KMS-11 (cell line): Measurements from ENCODE around the gene TCTA.
"Not testable (repeated sequence)": the region's sequence is repeated elsewhere in the genome, so short reads cannot be mapped to it uniquely, and the experiment has no call there.

Source experiments
- H2AFZ ChIP-seq: fragments of 200-600 bp; sonication (generic); 2 replicates; pipeline ENCODE4 v1.6.1; 2016; ENCODE audit warnings: antibody characterized with exemption, mixed run types, low read depth
- H3K27ac ChIP-seq: fragments of 200-600 bp; sonication (generic); 2 replicates; pipeline ENCODE4 v1.6.1; 2016; ENCODE audit warnings: mild to moderate bottlenecking, mixed run types
- H3K27me3 ChIP-seq: fragments of 200-600 bp; sonication (generic); 2 replicates; pipeline ENCODE4 v1.6.1; 2017; ENCODE audit warnings: mild to moderate bottlenecking, low read depth, mixed run types, moderate library complexity; ENCODE audit not compliant: insufficient read depth
- H3K36me3 ChIP-seq: fragments of 200-600 bp; sonication (generic); 2 replicates; pipeline ENCODE4 v1.6.1; 2017; ENCODE audit warnings: mild to moderate bottlenecking, mixed run types; ENCODE audit not compliant: insufficient read depth
- H3K4me1 ChIP-seq: fragments of 200-600 bp; sonication (generic); 2 replicates; pipeline ENCODE4 v1.6.1; 2016; ENCODE audit warnings: mild to moderate bottlenecking, low read depth, mixed run types; ENCODE audit not compliant: poor library complexity, severe bottlenecking
- H3K4me2 ChIP-seq: fragments of 200-600 bp; sonication (generic); 2 replicates; pipeline ENCODE4 v1.7.0; 2016; ENCODE audit warnings: mild to moderate bottlenecking, mixed run types
- H3K4me3 ChIP-seq: fragments of 200-600 bp; sonication (generic); IDR thresholded peaks from 2 replicates; pipeline ENCODE4 v1.6.1; 2017; ENCODE audit warnings: low read depth, low read length, mixed read lengths; ENCODE audit not compliant: insufficient read depth
- H3K79me2 ChIP-seq: fragments of 200-600 bp; sonication (generic); 2 replicates; pipeline ENCODE4 v1.6.1; 2016; ENCODE audit warnings: low read depth, mixed run types; ENCODE audit not compliant: insufficient read depth
- H3K9ac ChIP-seq: fragments of 200-600 bp; sonication (generic); 2 replicates; pipeline ENCODE4 v1.6.1; 2016; ENCODE audit warnings: mild to moderate bottlenecking, mixed run types
- H4K20me1 ChIP-seq: fragments of 200-600 bp; sonication (generic); 2 replicates; pipeline ENCODE4 v1.6.1; 2016; ENCODE audit warnings: mild to moderate bottlenecking, mixed run types; ENCODE audit not compliant: insufficient read depth
- TF ChIP-seq, protein P1 (sequence below): fragments of 200-600 bp; sonication (generic); conservative IDR thresholded peaks from 2 replicates; pipeline ENCODE4 v1.6.1; 2017; ENCODE audit warnings: low read depth, mild to moderate bottlenecking, antibody characterized with exemption, low read length, moderate library complexity, mixed read lengths

The TCTA gene

DNA sequence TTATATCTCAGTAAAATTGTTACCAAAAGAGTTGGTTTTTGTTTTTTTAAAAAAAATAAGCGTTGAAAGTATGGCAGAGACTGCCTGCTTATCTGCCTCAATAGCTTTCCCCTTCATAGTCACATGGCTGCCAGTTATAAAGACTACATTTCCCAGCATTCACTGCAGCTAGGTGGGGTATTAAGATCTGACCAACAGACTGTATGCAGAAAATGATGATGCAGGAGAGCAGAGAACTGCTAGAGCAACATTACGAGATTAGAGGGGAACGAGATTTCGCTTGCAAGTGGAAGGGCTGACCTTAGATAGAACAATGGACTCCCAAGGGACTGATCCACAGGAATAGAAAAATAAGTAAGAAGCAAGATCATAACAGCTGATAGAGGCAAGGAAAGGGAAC is 14.8 kb upstream of the TCTA start:
- Histone ChIP-seq H3K9ac (no peak overlapping the region), H2AFZ (no peak overlapping the region), H3K79me2 (peaks cover 96% of the 10 kb centered on the region), H4K20me1 (no peaks in the 10 kb centered on the region), H3K27ac (no peak overlapping the region), H3K27me3 (no peaks in the 10 kb centered on the region), H3K4me3 (no peak overlapping the region), H3K4me1 (no peaks in the 10 kb centered on the region), H3K36me3 (no peaks in the 10 kb centered on the region), H3K4me2 (no peak overlapping the region)
- TF ChIP-seq, protein P1, sequence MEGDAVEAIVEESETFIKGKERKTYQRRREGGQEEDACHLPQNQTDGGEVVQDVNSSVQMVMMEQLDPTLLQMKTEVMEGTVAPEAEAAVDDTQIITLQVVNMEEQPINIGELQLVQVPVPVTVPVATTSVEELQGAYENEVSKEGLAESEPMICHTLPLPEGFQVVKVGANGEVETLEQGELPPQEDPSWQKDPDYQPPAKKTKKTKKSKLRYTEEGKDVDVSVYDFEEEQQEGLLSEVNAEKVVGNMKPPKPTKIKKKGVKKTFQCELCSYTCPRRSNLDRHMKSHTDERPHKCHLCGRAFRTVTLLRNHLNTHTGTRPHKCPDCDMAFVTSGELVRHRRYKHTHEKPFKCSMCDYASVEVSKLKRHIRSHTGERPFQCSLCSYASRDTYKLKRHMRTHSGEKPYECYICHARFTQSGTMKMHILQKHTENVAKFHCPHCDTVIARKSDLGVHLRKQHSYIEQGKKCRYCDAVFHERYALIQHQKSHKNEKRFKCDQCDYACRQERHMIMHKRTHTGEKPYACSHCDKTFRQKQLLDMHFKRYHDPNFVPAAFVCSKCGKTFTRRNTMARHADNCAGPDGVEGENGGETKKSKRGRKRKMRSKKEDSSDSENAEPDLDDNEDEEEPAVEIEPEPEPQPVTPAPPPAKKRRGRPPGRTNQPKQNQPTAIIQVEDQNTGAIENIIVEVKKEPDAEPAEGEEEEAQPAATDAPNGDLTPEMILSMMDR = no peak

DNA sequence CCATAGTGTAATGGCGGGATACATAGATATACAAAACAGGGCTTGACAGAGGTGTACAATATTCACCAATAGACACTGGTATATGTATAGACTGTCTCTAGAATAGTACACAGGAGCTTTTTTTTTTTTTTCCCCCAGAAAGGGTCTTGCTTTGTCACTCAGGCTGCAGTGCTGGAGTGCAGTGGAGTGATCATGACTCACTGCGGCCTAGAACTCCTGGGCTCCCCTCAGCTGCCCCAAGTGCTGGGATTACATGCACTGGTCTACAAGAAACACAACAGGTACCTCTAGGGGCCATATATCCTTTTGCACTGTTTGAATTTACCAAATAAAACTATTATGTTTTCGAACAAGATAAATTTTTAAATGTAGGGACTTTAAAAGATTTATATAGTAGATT is 12.8 kb upstream of the TCTA start:
- peaks cover 94% of the 10 kb centered on the region for H3K79me2 ChIP-seq
- no peaks in the 10 kb centered on the region for H3K27me3 ChIP-seq
- H4K20me1 ChIP-seq = no peaks in the 10 kb centered on the region
- H3K4me1 ChIP-seq = no peaks in the 10 kb centered on the region
- H3K9ac ChIP-seq = no peak overlapping the region
- no peak overlapping the region for H3K4me2 ChIP-seq
- H3K27ac ChIP-seq = no peak overlapping the region
- no peaks in the 10 kb centered on the region for H3K36me3 ChIP-seq
- TF ChIP-seq, protein P1 = no peak
- H2AFZ ChIP-seq = no peak overlapping the region
- no peak overlapping the region for H3K4me3 ChIP-seq

DNA sequence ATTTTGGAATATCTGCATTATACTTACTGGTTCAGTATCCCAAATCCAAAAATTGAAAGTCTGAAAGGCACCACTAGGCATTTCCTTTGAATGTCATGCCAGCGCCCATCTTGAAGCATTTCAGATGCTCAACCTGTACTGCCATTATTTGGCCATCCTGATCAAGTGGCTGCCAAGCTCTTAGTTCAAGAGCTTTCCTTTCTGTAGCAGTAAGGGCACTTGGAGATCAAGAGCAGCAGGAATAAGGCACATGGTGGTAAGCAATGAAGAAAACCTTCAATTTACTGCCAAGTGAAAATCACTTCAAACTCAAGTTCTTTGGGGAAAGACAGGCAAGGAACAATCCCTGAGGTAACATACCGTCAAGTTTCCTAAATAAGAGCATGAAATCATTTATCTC is 10.5 kb upstream of the TCTA start:
- Histone ChIP-seq H3K27ac (no peak overlapping the region), H2AFZ (no peak overlapping the region), H3K4me2 (no peak overlapping the region), H3K4me3 (no peak overlapping the region), H4K20me1 (no peaks in the 10 kb centered on the region), H3K27me3 (no peaks in the 10 kb centered on the region), H3K79me2 (peaks cover 96% of the 10 kb centered on the region), H3K36me3 (no peaks in the 10 kb centered on the region), H3K9ac (no peak overlapping the region), H3K4me1 (no peaks in the 10 kb centered on the region)
- TF ChIP-seq, protein P1 = no peak

DNA sequence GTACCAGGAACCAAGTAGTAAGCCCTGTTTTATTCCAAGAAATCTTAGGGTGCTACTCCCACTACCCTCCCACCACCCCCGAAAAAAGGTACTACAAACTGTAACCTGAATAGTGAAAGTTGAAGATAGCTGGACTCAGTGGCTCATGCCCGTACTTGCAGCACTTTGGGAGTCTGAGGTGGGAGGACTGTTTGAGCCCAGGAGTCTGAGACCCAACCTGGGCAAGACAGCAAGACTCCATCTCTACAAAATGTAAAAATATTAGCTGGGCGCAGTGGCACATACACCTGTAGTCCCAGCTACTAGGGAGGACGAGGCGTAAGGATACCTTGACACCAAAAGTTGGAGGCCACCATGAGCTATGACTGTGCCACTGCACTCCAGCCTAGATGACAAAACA is 8.3 kb upstream of the TCTA start:
- Histone ChIP-seq H4K20me1 (0 out of 2 replicates have a peak, but pooled peaks cover 7% of the 10 kb centered on the region), H3K4me1 (no peaks in the 10 kb centered on the region), H3K4me3 (no peak overlapping the region), H3K36me3 (no peaks in the 10 kb centered on the region), H3K27ac (no peak overlapping the region), H3K9ac (no peak overlapping the region), H3K27me3 (no peaks in the 10 kb centered on the region), H3K4me2 (no peak overlapping the region), H2AFZ (no peak overlapping the region), H3K79me2 (peaks cover 96% of the 10 kb centered on the region)
- TF ChIP-seq, protein P1 = no peak

DNA sequence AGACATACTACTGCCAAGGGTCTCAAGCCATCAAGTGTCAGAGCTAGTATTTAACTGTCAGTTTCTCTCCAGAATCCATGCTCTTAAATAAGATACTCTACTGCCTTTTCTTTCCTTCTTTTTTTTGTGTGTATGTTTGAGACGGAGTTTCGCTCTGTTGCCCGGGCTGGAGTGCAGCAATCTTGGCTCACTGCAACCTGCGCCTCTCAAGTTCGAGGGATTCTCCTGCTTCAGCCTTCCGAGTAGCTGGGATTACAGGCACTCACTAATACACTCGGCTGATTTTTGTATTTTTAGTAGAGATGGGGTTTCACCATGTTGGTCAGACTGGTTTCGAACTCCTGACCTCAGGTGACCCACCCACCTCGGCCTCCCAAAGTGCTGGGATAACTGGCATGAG is 6.7 kb upstream of the TCTA start:
- not testable (repeated sequence) for H3K27ac ChIP-seq, H2AFZ ChIP-seq, H3K36me3 ChIP-seq, H3K4me3 ChIP-seq, H3K9ac ChIP-seq, H3K27me3 ChIP-seq, H3K4me2 ChIP-seq
- Histone ChIP-seq H3K4me1 (peaks cover 13% of the 10 kb centered on the region), H4K20me1 (peaks cover 21% of the 10 kb centered on the region; the same call in 1 of the 2 replicates), H3K79me2 (peaks cover 95% of the 10 kb centered on the region)
